Mesenchymal stem cell (in vitro differentiated cells and primary cell): Measurements from ENCODE around the gene AZGP1.
"Not testable (repeated sequence)": the region's sequence is repeated elsewhere in the genome, so short reads cannot be mapped to it uniquely, and the experiment has no call there.

ENCODE experiments used
- DNase-seq: peaks from one replicate; pipeline ENCODE4 v3.0.0-alpha.2; 2013
- H2AFZ ChIP-seq: one replicate; pipeline ENCODE4 v1.6.1; 2013; ENCODE audit warnings: low read depth, mild to moderate bottlenecking, control low read depth, inconsistent platforms, low read length, moderate library complexity
- H2AK5ac ChIP-seq: 2 replicates; pipeline ENCODE4 v1.6.1; 2013; ENCODE audit warnings: low read length, moderate library complexity, mild to moderate bottlenecking, inconsistent platforms; ENCODE audit not compliant: severe bottlenecking
- H2BK120ac ChIP-seq: one replicate; pipeline ENCODE4 v1.6.1; 2013; ENCODE audit warnings: low read depth, mild to moderate bottlenecking, inconsistent platforms, low read length, moderate library complexity
- H2BK12ac ChIP-seq, 2 experiments: one replicate each; pipeline ENCODE4 v1.6.1; 2013; ENCODE audit warnings: inconsistent platforms in 2 of 2, low read length in 2 of 2, mild to moderate bottlenecking in 2 of 2, moderate library complexity in 2 of 2, control low read depth in 1 of 2
- H2BK15ac ChIP-seq: one replicate; pipeline ENCODE4 v1.6.1; 2013; ENCODE audit warnings: mild to moderate bottlenecking, low read depth, inconsistent platforms; ENCODE audit not compliant: poor library complexity, severe bottlenecking
- H2BK5ac ChIP-seq: 2 replicates; pipeline ENCODE4 v1.6.1; 2013; ENCODE audit warnings: low read depth, mild to moderate bottlenecking, low read length, control low read depth, inconsistent platforms; ENCODE audit not compliant: poor library complexity, severe bottlenecking
- H3K14ac ChIP-seq, 2 experiments: one replicate each; pipeline ENCODE4 v1.6.1; 2013; ENCODE audit warnings: inconsistent platforms in 2 of 2, low read length in 2 of 2, control low read depth in 1 of 2, mild to moderate bottlenecking in 1 of 2, moderate library complexity in 1 of 2
- H3K18ac ChIP-seq, 2 experiments: one replicate each; pipeline ENCODE4 v1.6.1; 2013; ENCODE audit warnings: inconsistent platforms in 2 of 2, low read length in 2 of 2, control low read depth in 1 of 2, low read depth in 1 of 2, mild to moderate bottlenecking in 1 of 2
- H3K23ac ChIP-seq, 2 experiments: one replicate each; pipeline ENCODE4 v1.6.1; 2013; ENCODE audit warnings: inconsistent platforms in 2 of 2, low read length in 2 of 2, mild to moderate bottlenecking in 2 of 2, moderate library complexity in 2 of 2, control low read depth in 1 of 2
- H3K27ac ChIP-seq: 2 replicates; pipeline ENCODE4 v1.5.1; 2013; ENCODE audit warnings: mild to moderate bottlenecking, moderate library complexity, low read length, control low read depth, inconsistent platforms; ENCODE audit not compliant: poor library complexity, severe bottlenecking
- H3K27me3 ChIP-seq, 2 experiments: 2 replicates each; pipeline versions ENCODE4 v1.6.1 to v1.7.0; 2013; ENCODE audit warnings: low read length in 2 of 2, mild to moderate bottlenecking in 2 of 2, moderate library complexity in 2 of 2, control low read depth in 1 of 2, inconsistent platforms in 1 of 2; ENCODE audit not compliant: control insufficient read depth in 1 of 2, insufficient read depth in 1 of 2
- H3K36me3 ChIP-seq, 2 experiments: 2 replicates each; pipeline versions ENCODE4 v1.6.1 to v1.7.0; 2013; ENCODE audit warnings: low read length in 2 of 2, control low read depth in 1 of 2, inconsistent platforms in 1 of 2, low read depth in 1 of 2, mild to moderate bottlenecking in 1 of 2; ENCODE audit not compliant: insufficient read depth in 2 of 2, control insufficient read depth in 1 of 2
- H3K4ac ChIP-seq, 2 experiments: one replicate each; pipeline ENCODE4 v1.6.1; 2013; ENCODE audit warnings: inconsistent platforms in 2 of 2, low read length in 2 of 2, mild to moderate bottlenecking in 2 of 2, moderate library complexity in 2 of 2, control low read depth in 1 of 2, low read depth in 1 of 2
- H3K4me1 ChIP-seq: 2 replicates; pipeline ENCODE4 v1.6.1; 2013; ENCODE audit warnings: low read depth, low read length, control low read depth; ENCODE audit not compliant: control insufficient read depth, insufficient read depth
- H3K4me2 ChIP-seq: 2 replicates; pipeline ENCODE4 v1.6.1; 2013; ENCODE audit warnings: low read length, mild to moderate bottlenecking, inconsistent platforms; ENCODE audit not compliant: poor library complexity, severe bottlenecking
- H3K4me3 ChIP-seq, 2 experiments: 2 replicates each; pipeline versions ENCODE4 v1.5.1 to v1.7.0; 2013; ENCODE audit warnings: low read length in 2 of 2, mild to moderate bottlenecking in 2 of 2, control low read depth in 1 of 2, low read depth in 1 of 2; ENCODE audit not compliant: insufficient read depth in 1 of 2
- H3K79me1 ChIP-seq: replicated peaks from 2 replicates; pipeline ENCODE4 v1.6.1; 2013; ENCODE audit warnings: mild to moderate bottlenecking, control low read depth, low read length, inconsistent platforms; ENCODE audit not compliant: poor library complexity, severe bottlenecking
- H3K9ac ChIP-seq: 2 replicates; pipeline ENCODE4 v1.7.0; 2013; ENCODE audit warnings: mild to moderate bottlenecking, low read length, moderate library complexity
- H3K9me3 ChIP-seq: 2 replicates; pipeline ENCODE4 v1.7.0; 2013; ENCODE audit warnings: mild to moderate bottlenecking, low read length; ENCODE audit not compliant: control insufficient read depth
- H4K8ac ChIP-seq: one replicate; pipeline ENCODE4 v1.6.1; 2013; ENCODE audit warnings: inconsistent platforms, mild to moderate bottlenecking, low read length, moderate library complexity
- H4K91ac ChIP-seq: one replicate; pipeline ENCODE4 v1.6.1; 2013; ENCODE audit warnings: mild to moderate bottlenecking, low read length, inconsistent platforms
- WGBS: methylation state at CpG from one replicate; pipeline ENCODE4 v1.1.7; 2013; ENCODE audit warnings: mixed read lengths; 5-methylcytosine and 5-hydroxymethylcytosine counted together

AZGP1 gene

DNA sequence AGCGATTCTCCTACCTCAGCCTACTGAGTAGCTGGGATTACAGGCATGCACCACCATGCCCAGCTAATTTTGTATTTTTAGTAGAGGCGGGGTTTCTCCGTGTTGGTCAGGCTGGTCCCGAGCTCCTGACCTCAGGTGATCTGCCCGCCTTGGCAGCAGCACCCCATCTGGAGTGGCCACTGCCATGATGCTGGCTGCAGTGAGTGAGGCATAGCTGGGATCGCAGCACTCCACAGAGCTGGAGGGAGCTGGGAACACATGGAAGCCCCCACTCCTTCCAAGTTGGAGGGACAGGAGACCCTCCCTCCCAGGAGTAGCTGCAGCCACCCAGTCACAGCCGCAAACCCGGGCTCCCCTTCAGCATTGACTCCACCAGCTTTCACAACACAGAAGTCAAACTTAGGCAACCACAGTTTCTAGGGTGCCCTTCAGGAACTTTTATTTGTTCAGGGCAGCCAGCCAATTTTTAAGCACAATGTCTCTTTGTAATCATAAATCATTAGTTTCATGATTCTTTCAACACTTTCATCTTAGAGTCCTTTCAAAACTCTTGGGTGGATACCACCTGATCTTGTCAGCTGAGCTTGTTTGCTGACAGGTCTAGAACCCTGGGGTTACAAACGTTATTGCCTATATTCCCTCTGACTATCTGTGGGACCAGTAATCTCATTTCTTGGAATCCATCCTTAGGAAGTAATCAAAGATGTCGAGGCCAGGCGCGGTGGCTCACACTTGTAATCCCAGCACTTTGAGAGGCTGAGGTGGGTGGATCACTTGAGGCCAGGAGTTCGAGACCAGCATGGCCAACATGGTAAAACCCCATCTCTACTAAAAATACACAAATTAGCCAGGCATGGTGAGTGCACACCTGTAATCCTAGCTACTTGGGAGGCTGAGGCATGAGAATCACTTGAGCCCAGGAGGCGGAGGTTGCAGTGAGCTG, 36.8 kb upstream of the AZGP1 start:
- not testable (repeated sequence) for H3K27ac ChIP-seq, H3K4me3 ChIP-seq, H3K4me1 ChIP-seq, H3K36me3 ChIP-seq, H2AK5ac ChIP-seq, H3K9me3 ChIP-seq, DNase-seq, H4K8ac ChIP-seq, H2BK120ac ChIP-seq, H2BK5ac ChIP-seq, H3K14ac ChIP-seq, H4K91ac ChIP-seq, H2BK12ac ChIP-seq, H3K79me1 ChIP-seq, H3K4me2 ChIP-seq, H2BK15ac ChIP-seq, H3K23ac ChIP-seq, H3K18ac ChIP-seq, H3K4ac ChIP-seq, H2AFZ ChIP-seq, H3K9ac ChIP-seq
- WGBS = 87% methylated on average over 14 of the region's 14 CpGs
- H3K27me3 ChIP-seq = peaks cover 10 to 13% of the 10 kb centered on the region in 2 experiments

DNA sequence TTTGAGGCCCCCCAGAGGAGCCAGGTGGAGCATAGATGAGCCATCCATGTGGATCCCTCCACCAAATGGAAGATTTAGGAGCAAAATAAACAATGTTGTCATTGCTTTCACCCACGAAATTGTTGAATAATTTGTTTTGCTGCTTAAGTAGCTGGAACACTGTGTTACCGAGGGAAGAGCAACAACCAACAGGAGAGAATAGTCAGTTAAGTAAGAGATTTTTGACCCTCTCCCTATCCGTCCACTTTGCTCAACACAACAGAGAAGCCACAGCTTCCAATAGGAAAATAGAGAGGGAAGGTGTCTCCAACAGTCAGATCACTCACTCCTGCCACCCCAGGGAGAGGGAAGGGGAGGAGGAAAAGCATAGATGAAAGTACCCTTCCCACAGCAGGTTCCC, 35.7 kb upstream of the AZGP1 start:
- H3K4me2 ChIP-seq = no peak overlapping the region
- WGBS = 50% methylated on average over 1 of the region's 3 CpGs
- no peak overlapping the region for H4K91ac ChIP-seq
- no peak overlapping the region for H3K14ac ChIP-seq
- H3K4me3 ChIP-seq = no peak overlapping the region
- no peak overlapping the region for H2AK5ac ChIP-seq
- H2BK5ac ChIP-seq = no peak overlapping the region
- H2AFZ ChIP-seq = no peak overlapping the region
- H4K8ac ChIP-seq = no peak overlapping the region
- H3K27me3 ChIP-seq = peaks cover 10 to 13% of the 10 kb centered on the region in 2 experiments
- H3K18ac ChIP-seq = no peak overlapping the region
- no peaks in the 10 kb centered on the region for H3K9me3 ChIP-seq
- DNase-seq = no peak
- no peak overlapping the region for H3K23ac ChIP-seq
- H3K27ac ChIP-seq = no peak overlapping the region
- no peaks in the 10 kb centered on the region for H3K36me3 ChIP-seq
- H3K9ac ChIP-seq = no peak overlapping the region
- no peak overlapping the region for H3K4ac ChIP-seq
- H3K4me1 ChIP-seq = no peaks in the 10 kb centered on the region
- H2BK12ac ChIP-seq = no peak overlapping the region
- no peaks in the 10 kb centered on the region for H3K79me1 ChIP-seq
- H2BK15ac ChIP-seq = no peak overlapping the region
- H2BK120ac ChIP-seq = no peak overlapping the region

DNA sequence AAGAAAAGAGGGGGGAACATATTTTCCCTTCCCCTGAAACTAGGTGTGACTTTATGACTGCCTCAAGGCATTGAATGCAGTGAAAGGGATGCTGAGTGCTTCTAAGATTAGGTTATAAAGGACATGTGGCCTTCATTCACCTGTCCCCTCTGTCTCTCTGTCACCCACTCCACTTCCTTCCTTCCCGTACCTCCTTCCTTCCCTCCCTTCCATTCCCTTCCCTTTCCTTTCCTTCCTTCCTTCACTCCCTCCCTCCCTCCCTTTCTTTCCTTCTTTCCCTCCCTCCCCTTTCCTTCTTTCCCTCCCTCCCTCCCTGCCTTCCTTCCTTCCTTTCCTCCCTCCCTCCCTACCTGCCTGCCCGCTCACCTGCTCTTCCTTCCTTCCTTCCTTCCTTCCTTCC, 35.1 kb upstream of the AZGP1 start:
- Histone ChIP-seq H4K91ac (no peak overlapping the region), H2BK120ac (no peak overlapping the region), H3K4me1 (no peaks in the 10 kb centered on the region), H3K9me3 (no peaks in the 10 kb centered on the region), H2BK5ac (no peak overlapping the region), H2BK12ac (no peak overlapping the region), H3K27me3 (peaks cover 10 to 13% of the 10 kb centered on the region in 2 experiments), H3K27ac (no peak overlapping the region), H2AFZ (no peak overlapping the region), H3K4ac (no peak overlapping the region), H3K18ac (no peak overlapping the region), H3K23ac (no peak overlapping the region), H2BK15ac (no peak overlapping the region), H2AK5ac (no peak overlapping the region), H3K14ac (no peak overlapping the region), H3K79me1 (no peaks in the 10 kb centered on the region), H4K8ac (no peak overlapping the region), H3K9ac (no peak overlapping the region), H3K4me3 (no peak overlapping the region), H3K4me2 (no peak overlapping the region), H3K36me3 (no peaks in the 10 kb centered on the region)
- no peak for DNase-seq
- 93% methylated on average over 2 of the region's 2 CpGs for WGBS

DNA sequence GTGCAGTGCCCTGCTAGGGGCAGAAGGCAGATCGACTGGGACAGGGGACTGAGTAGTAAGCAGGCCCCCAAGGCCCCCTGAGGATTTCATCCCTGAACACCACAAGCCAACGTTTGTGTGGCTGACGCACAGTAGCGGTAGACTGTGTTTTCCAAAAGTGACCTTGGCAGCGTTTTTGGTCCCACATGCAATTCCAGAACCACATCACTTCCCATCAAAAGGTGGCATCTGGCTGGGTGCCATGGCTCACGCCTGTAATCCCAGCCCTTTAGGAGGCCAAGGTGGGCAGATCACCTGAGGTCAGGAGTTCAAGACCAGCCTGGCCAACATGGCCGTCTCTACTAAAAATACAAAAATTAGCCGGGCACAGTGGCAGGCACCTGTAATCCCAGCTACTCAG, 34.1 kb upstream of the AZGP1 start:
- not testable (repeated sequence) for H4K91ac ChIP-seq, H3K27ac ChIP-seq, H2BK15ac ChIP-seq, DNase-seq, H3K14ac ChIP-seq, H3K36me3 ChIP-seq, H3K4ac ChIP-seq, H3K4me2 ChIP-seq, H3K4me3 ChIP-seq, H3K4me1 ChIP-seq, H2BK5ac ChIP-seq, H4K8ac ChIP-seq, H2BK12ac ChIP-seq, H3K18ac ChIP-seq, H3K9me3 ChIP-seq, H3K79me1 ChIP-seq, H2AK5ac ChIP-seq, H3K9ac ChIP-seq, H2BK120ac ChIP-seq, H2AFZ ChIP-seq, H3K23ac ChIP-seq
- peaks cover 10 to 13% of the 10 kb centered on the region in 2 experiments for H3K27me3 ChIP-seq
- WGBS = 92% methylated on average over 8 of the region's 8 CpGs
